MM.1S (cell line): Measurements from ENCODE around the gene SERPINB3.

Experiments
- DNase-seq: peaks from one replicate; pipeline ENCODE4 v3.0.0-alpha.2; 2015
- H2AFZ ChIP-seq: fragments of 300-600 bp; sonication (generic); 2 replicates; pipeline ENCODE4 v1.6.0; 2016; ENCODE audit warnings: antibody characterized with exemption, low read length
- H3F3A ChIP-seq: fragments of 300-600 bp; sonication (generic); 2 replicates; pipeline ENCODE4 v1.6.1; 2016; ENCODE audit warnings: mild to moderate bottlenecking, antibody characterized with exemption, low read length, moderate library complexity, mixed read lengths; ENCODE audit not compliant: insufficient read depth
- H3K27ac ChIP-seq: fragments of 300-600 bp; sonication (generic); 2 replicates; pipeline ENCODE4 v1.5.1; 2016; ENCODE audit warnings: mild to moderate bottlenecking, low read length
- H3K27me3 ChIP-seq: fragments of 300-600 bp; sonication (generic); replicated peaks from 2 replicates; pipeline ENCODE4 v1.6.0; 2016; ENCODE audit warnings: low read length; ENCODE audit not compliant: insufficient read depth
- H3K36me3 ChIP-seq: fragments of 300-600 bp; sonication (generic); replicated peaks from 2 replicates; pipeline ENCODE4 v1.6.1; 2016; ENCODE audit warnings: mild to moderate bottlenecking, low read length, mixed read lengths; ENCODE audit not compliant: insufficient read depth
- H3K4me1 ChIP-seq: fragments of 300-600 bp; sonication (generic); 2 replicates; pipeline ENCODE4 v1.6.1; 2016; ENCODE audit warnings: low read length, mixed read lengths
- H3K4me2 ChIP-seq: fragments of 300-600 bp; sonication (generic); 2 replicates; pipeline ENCODE4 v1.6.0; 2016; ENCODE audit warnings: low read depth, low read length
- H3K4me3 ChIP-seq: fragments of 300-600 bp; sonication (generic); 2 replicates; pipeline ENCODE4 v1.5.1; 2016; ENCODE audit warnings: low read length, mixed read lengths
- H3K79me2 ChIP-seq: fragments of 300-600 bp; sonication (generic); 2 replicates; pipeline ENCODE4 v1.6.1; 2016; ENCODE audit warnings: mixed run types, low read length, mixed read lengths
- H3K9ac ChIP-seq: fragments of 300-600 bp; sonication (generic); 2 replicates; pipeline ENCODE4 v1.6.1; 2016; ENCODE audit warnings: low read length, mixed read lengths
- H3K9me2 ChIP-seq: fragments of 300-600 bp; sonication (generic); replicated peaks from 2 replicates; pipeline ENCODE4 v1.6.1; 2016; ENCODE audit warnings: mild to moderate bottlenecking, low read length, mixed read lengths; ENCODE audit not compliant: insufficient read depth
- H3K9me3 ChIP-seq: fragments of 300-600 bp; sonication (generic); replicated peaks from 2 replicates; pipeline ENCODE4 v1.6.1; 2016; ENCODE audit warnings: mild to moderate bottlenecking, low read length, mixed read lengths; ENCODE audit not compliant: insufficient read depth
- H4K20me1 ChIP-seq: fragments of 300-600 bp; sonication (generic); 2 replicates; pipeline ENCODE4 v1.6.1; 2016; ENCODE audit warnings: mild to moderate bottlenecking, low read length, moderate library complexity, mixed read lengths; ENCODE audit not compliant: insufficient read depth
- CTCF ChIP-seq: fragments of 300-600 bp; sonication (generic); IDR thresholded peaks from 2 replicates; pipeline ENCODE4 v1.5.1; 2016; ENCODE audit warnings: antibody characterized with exemption, low read length, mixed read lengths
- EZH2 ChIP-seq: fragments of 300-600 bp; sonication (generic); optimal IDR thresholded peaks from 2 replicates; pipeline ENCODE3; 2017; ENCODE audit warnings: low read depth, mild to moderate bottlenecking, antibody characterized with exemption, low read length, mixed read lengths
- EZH2phosphoT487 ChIP-seq: fragments of 300-600 bp; sonication (generic); IDR thresholded peaks from 2 replicates; pipeline ENCODE4 v1.6.1; 2018; ENCODE audit warnings: antibody characterized with exemption, low read length

Gene SERPINB3

GRCh38 chr18:63617049-63617914, 44.4 kb downstream of the SERPINB3 start:
- H3K9ac ChIP-seq: no peak overlapping the region
- H3K27ac ChIP-seq: no peak overlapping the region
- peaks cover 6% of the 10 kb centered on the region; the same call in 1 of the 2 replicates for H3K4me1 ChIP-seq
- no peak overlapping the region for H3K4me3 ChIP-seq
- no peak overlapping the region for H2AFZ ChIP-seq
- H3K4me2 ChIP-seq: no peak overlapping the region
- peak; percentile 33 for DNase-seq
- TF ChIP-seq EZH2 (no peak), CTCF (no peak), EZH2phosphoT487 (no peak)
- no peaks in the 10 kb centered on the region for H3K9me3 ChIP-seq
- H3K27me3 ChIP-seq: no peaks in the 10 kb centered on the region
- no peaks in the 10 kb centered on the region for H3K9me2 ChIP-seq
- no peaks in the 10 kb centered on the region for H3K79me2 ChIP-seq
- no peaks in the 10 kb centered on the region for H3F3A ChIP-seq
- no peaks in the 10 kb centered on the region for H3K36me3 ChIP-seq
- no peaks in the 10 kb centered on the region for H4K20me1 ChIP-seq

- Histone ChIP-seq H3F3A (no peaks in the 10 kb centered on the region), H3K4me2 (no peak overlapping the region), H3K9ac (no peak overlapping the region), H4K20me1 (no peaks in the 10 kb centered on the region), H3K9me2 (no peaks in the 10 kb centered on the region), H3K4me3 (no peak overlapping the region), H2AFZ (no peak overlapping the region), H3K4me1 (peaks cover 6% of the 10 kb centered on the region; the same call in 1 of the 2 replicates), H3K9me3 (no peaks in the 10 kb centered on the region), H3K27ac (no peak overlapping the region), H3K27me3 (no peaks in the 10 kb centered on the region), H3K36me3 (no peaks in the 10 kb centered on the region), H3K79me2 (no peaks in the 10 kb centered on the region)
- TF ChIP-seq CTCF: no peak
- TF ChIP-seq EZH2: no peak
- TF ChIP-seq EZH2phosphoT487: no peak
- DNase-seq: no peak
These were observed 48.3 kb downstream of the SERPINB3 start for GRCh38 chr18:63613420-63613819.

GRCh38 chr18:63606526-63606925, 55.2 kb downstream of the SERPINB3 start:
- H3K4me2 ChIP-seq: no peak overlapping the region
- no peak overlapping the region for H3K27ac ChIP-seq
- no peak for TF ChIP-seq EZH2
- peaks cover 6% of the 10 kb centered on the region; the same call in 1 of the 2 replicates for H3F3A ChIP-seq
- no peak for DNase-seq
- H2AFZ ChIP-seq: no peak overlapping the region
- H3K27me3 ChIP-seq: no peaks in the 10 kb centered on the region
- H3K9me2 ChIP-seq: no peaks in the 10 kb centered on the region
- H3K9me3 ChIP-seq: no peaks in the 10 kb centered on the region
- H3K36me3 ChIP-seq: no peaks in the 10 kb centered on the region
- no peaks in the 10 kb centered on the region for H4K20me1 ChIP-seq
- H3K4me3 ChIP-seq: no peak overlapping the region
- H3K4me1 ChIP-seq: peaks cover 12% of the 10 kb centered on the region
- no peak overlapping the region for H3K9ac ChIP-seq
- no peaks in the 10 kb centered on the region for H3K79me2 ChIP-seq
